ENCODE data around the gene OTULINL.

- no peak for TF ChIP-seq POLR2AphosphoS5 (IDR thresholded peaks at IDR 0.05)
- no peak for TF ChIP-seq POLR2A (IDR thresholded peaks at IDR 0.05)
- TF ChIP-seq CTCF (IDR thresholded peaks at IDR 0.05 in 8 of 11, conservative IDR thresholded peaks at IDR 0.05 in 3 of 11): no peak
Observed at GRCh38 chr5:14660833-14661232, 79.2 kb downstream of the OTULINL start.
